GM12892 (cell line): ENCODE results near the gene RFNG.

Experiments
- DNase-seq: peaks from one replicate; pipeline ENCODE4 v3.0.0; 2011; ENCODE audit not compliant: insufficient read length
- FAIRE-seq: peaks from 2 replicates; lab custom pipeline; 2011; peaks lifted over from hg19 to GRCh38; lab: Jason Lieb, UNC
- POLR2A ChIP-seq: IDR thresholded peaks from 2 replicates; pipeline ENCODE4 v1.6.1; 2011; ENCODE audit warnings: low read depth, low read length, control low read depth
- POLR2AphosphoS5 ChIP-seq: IDR thresholded peaks from 2 replicates; pipeline ENCODE4 v1.6.1; 2011; ENCODE audit warnings: low read depth, low read length, control low read depth
- TAF1 ChIP-seq: IDR thresholded peaks from 2 replicates; pipeline ENCODE4 v1.6.1; 2011; ENCODE audit warnings: low read depth, mild to moderate bottlenecking, control low read depth, low read length, borderline replicate concordance

Gene RFNG

DNA sequence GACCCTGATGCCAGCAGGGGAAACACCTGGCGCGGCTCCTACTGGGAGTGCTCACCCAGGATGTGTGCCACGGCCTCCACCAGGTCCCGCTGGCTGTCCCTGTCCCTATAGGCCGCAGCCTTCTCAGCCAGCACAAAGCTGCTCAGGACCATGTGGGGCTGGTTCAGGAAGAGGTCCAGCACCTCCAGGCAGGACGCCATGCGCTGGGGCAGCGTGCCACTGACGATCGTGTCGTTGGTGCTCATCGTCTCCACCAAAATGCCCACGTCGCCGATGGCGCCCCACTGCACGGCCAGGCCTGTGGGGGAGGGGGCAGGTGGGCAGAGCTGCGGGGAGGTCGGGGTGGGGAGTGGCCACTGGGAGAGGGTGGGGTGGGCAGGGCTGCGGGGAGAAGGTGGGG, 29.9 kb upstream of the RFNG start:
- TF ChIP-seq TAF1 (no peak), POLR2A (no peak), POLR2AphosphoS5 (no peak; the same call in 1 of the 2 replicates)
- no peak for DNase-seq
- no peak for FAIRE-seq

DNA sequence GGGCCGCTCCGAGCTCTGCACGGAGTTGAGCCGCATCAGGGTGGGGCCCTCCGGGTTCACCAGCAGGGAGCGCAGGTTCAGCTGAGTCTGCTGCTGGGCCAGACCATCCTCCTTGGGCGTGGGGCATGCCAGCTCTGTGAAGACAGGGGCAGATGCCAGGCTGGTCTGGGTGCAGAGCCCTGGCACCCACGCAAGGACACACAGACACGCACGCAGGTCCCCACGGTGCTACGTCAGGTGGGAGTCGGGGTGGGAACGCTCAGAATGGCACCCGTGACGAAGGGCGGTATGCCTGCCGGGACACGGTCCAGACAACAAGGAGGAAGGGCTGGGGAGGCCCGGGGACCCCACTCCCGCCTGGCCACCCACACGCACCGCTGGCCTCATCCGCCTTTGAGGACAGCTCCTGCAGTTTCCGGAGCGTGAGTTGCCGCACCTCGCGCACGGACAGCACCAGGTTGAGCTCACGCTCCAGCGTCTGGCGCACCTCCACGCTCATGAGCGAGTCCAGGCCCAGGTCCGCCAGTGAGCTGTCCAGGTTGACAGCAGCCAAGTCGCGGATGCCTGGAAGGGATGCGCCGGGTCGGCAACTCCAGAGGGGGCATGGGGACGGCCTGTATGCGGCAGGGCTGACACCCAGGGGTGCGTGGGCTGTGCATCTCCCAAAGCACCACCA, 29.3 kb upstream of the RFNG start:
- no peak for TF ChIP-seq TAF1
- peak; percentile 16; the same call in 1 of the 2 replicates for TF ChIP-seq POLR2AphosphoS5
- no peak for TF ChIP-seq POLR2A
- DNase-seq: no peak
- FAIRE-seq: no peak

- FAIRE-seq: no peak
- no peak for TF ChIP-seq POLR2A
- no peak for TF ChIP-seq TAF1
- TF ChIP-seq POLR2AphosphoS5: no peak
- no peak for DNase-seq
Observed at GRCh38 chr17:82080048-82080788, 28.6 kb upstream of the RFNG start.

GRCh38 chr17:82079001-82079677, 27.5 kb upstream of the RFNG start:
- TF ChIP-seq TAF1 (no peak), POLR2A (no peak), POLR2AphosphoS5 (no peak)
- DNase-seq (no peak), FAIRE-seq (no peak)

DNA sequence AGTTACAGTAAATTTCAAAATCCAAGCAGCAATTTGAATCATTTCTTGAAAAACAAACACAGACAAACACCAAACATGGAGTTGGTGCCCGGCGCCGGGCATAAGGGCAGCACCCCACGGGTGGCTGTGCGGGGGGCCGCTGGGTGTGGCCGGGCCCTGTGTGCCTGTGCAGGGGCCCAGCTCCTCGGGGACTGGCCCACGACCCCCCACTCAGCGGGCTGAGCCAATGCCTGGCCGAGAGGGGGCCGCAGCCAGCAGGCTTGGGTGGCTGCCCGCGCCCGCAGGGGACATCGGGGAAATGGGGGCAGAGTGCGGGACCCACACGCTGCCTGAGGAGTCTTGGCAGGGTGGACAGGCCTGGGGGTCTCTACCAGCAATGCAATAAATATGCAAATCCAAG, 26.8 kb upstream of the RFNG start:
- TF ChIP-seq POLR2AphosphoS5 (no peak), TAF1 (no peak), POLR2A (no peak)
- FAIRE-seq: no peak

DNA sequence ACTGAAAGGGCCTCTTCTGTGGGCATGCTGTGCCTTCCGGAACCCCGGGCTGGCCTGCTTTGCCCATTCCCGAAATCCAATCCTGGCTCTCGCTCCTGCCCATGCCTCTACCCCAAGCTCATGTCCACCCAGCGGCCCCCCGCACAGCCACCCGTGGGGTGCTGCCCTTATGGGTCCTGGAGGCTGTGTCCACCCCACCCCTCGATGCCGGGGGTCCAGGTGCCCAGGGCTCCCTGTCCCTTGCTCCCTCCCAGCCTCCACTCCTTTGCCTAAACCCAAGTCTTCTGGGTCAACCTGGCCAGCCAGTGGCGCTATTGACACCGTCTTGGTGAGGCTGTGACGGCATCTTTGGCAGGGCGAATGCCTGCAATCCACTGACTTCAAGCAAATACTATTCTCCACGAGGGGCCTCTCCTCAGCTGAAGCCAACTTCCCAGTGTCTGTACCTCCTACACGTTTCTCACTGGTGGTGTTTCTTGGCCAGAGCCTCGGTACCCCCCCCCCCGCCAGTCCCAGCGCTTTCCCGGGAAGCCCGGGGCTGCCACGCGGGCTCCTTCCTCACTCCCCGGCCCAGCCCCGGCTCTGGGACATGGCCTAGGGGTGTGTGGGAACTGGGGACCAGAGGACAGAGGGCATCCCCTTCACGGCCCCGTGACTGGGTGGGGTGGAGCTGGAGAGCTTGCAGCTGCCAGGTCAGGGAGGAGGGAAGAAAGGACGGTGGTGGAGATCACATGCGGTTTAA, 26.2 kb upstream of the RFNG start:
- FAIRE-seq: no peak
- TF ChIP-seq POLR2AphosphoS5 (peak; percentile 62; the same call in 1 of the 2 replicates), POLR2A (0 out of 2 replicates have a peak, but pooled peaks have one; percentile 9), TAF1 (no peak)
- DNase-seq: no peak

More for the DNA sequence above, 26.8 kb upstream of the RFNG start:
- DNase-seq: no peak

DNA sequence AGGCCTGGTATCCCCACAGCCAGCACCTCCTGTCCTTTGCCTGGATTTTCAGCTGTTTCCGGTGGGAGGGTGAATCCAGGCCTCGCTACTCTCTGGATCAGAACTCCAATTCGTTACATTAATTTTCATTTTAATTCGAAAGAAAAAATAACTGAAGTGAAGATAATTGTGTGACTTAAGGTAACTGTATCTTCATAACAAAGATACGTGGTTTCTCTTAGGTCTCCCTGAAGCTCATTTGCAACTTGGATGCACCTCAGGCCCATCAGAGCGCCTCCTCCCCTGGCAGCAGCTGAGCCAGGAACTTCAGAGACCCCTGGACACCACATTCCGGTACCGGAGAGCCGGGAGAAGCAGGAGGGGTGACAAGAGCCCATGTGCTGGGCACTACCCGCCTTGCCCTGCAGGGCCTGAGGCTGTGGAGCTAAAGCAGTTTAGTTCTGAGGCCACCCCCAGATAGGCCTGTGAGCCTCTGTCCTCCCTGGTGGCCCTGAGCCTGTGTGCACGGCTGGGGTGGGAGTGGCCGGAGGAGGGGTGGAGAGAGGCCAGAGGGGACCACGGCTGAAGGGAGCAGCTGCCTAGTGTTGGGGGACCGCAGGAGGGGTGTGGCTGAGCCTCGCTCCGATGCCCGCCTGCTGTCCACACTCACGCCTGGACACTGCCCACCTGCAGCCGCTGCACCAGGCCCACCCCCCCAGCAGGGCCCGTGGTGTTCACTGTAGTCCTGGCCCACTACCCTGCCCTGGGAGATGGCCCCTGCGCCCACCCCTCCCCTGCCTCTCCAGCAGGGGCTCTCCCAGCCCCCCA, 25.4 kb upstream of the RFNG start:
- no peak for TF ChIP-seq TAF1
- TF ChIP-seq POLR2AphosphoS5: peak; percentile 72
- TF ChIP-seq POLR2A: peak; percentile 52
- DNase-seq (no peak), FAIRE-seq (no peak)

- TF ChIP-seq TAF1 (no peak), POLR2A (no peak), POLR2AphosphoS5 (no peak)
- DNase-seq: no peak
- no peak for FAIRE-seq
Observed at GRCh38 chr17:82076018-82076784, 24.6 kb upstream of the RFNG start.

GRCh38 chr17:82073446-82073845, 21.8 kb upstream of the RFNG start:
- TF ChIP-seq POLR2AphosphoS5: no peak
- TF ChIP-seq TAF1: no peak
- TF ChIP-seq POLR2A: no peak
- DNase-seq (no peak), FAIRE-seq (no peak)
